GM23338 (cell line): ENCODE measurements around the gene YBX3.

Experiments
- CREB1 ChIP-seq: fragments of 250-450 bp; sonication (Bioruptor Pico); IDR thresholded peaks from 2 replicates; pipeline ENCODE4 v1.5.0; 2020; ENCODE audit warnings: low read depth, mild to moderate bottlenecking, moderate library complexity
- CTCF ChIP-seq, 2 experiments: fragments of 200-600 bp in 1 of 2; sonication (generic) in 1 of 2; conservative IDR thresholded peaks; 2 replicates each; pipeline versions ENCODE4 v1.5.1 to v1.6.1; 2016 to 2017; ENCODE audit warnings: antibody characterized with exemption in 2 of 2, low read depth in 2 of 2, mild to moderate bottlenecking in 2 of 2, moderate library complexity in 1 of 2
- EZH2 ChIP-seq: fragments of 200-600 bp; sonication (generic); IDR thresholded peaks from one replicate; pipeline ENCODE4 v1.8.0; 2017; ENCODE audit warnings: antibody characterized with exemption, mild to moderate bottlenecking, low read depth; ENCODE audit not compliant: unreplicated experiment
- EZH2phosphoT487 ChIP-seq: fragments of 200-600 bp; sonication (generic); IDR thresholded peaks from one replicate; pipeline ENCODE4 v1.8.1; 2018; ENCODE audit warnings: antibody characterized with exemption; ENCODE audit not compliant: unreplicated experiment
- JUNB ChIP-seq: IDR thresholded peaks from one replicate; pipeline ENCODE4 v1.6.1; 2016; ENCODE audit warnings: antibody characterized with exemption; ENCODE audit not compliant: unreplicated experiment
- POLR2AphosphoS5 ChIP-seq: IDR thresholded peaks from 2 replicates; pipeline ENCODE4 v1.6.1; 2016; ENCODE audit warnings: antibody characterized with exemption, low read depth
- TF ChIP-seq, protein P1 (sequence below): fragments of 250-450 bp; sonication (Bioruptor Pico); IDR thresholded peaks from 2 replicates; pipeline ENCODE4 v1.5.0; 2020; ENCODE audit warnings: mild to moderate bottlenecking, moderate library complexity

DNA sequence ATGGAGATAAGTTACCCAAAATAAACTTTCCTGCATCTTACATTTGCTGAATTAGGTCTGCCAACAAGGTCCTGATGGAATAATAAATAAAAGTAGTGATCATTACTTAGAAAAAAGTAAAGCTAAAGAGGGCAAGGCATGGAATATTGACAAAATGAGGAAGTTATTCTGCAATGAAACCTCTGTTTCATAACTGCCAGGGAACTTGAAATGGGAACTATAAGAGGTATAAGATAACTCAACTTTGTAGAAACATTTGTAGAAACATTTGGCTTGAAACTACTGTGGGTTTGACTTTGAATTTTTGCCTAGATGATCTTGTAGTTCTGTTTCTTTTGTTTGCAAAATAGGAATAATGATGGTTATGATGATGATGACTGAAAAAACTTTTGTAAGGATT is 18.7 kb upstream of the YBX3 start:
- TF ChIP-seq CREB1 (CRISPR knock-in tag): no peak
- TF ChIP-seq, protein P1, sequence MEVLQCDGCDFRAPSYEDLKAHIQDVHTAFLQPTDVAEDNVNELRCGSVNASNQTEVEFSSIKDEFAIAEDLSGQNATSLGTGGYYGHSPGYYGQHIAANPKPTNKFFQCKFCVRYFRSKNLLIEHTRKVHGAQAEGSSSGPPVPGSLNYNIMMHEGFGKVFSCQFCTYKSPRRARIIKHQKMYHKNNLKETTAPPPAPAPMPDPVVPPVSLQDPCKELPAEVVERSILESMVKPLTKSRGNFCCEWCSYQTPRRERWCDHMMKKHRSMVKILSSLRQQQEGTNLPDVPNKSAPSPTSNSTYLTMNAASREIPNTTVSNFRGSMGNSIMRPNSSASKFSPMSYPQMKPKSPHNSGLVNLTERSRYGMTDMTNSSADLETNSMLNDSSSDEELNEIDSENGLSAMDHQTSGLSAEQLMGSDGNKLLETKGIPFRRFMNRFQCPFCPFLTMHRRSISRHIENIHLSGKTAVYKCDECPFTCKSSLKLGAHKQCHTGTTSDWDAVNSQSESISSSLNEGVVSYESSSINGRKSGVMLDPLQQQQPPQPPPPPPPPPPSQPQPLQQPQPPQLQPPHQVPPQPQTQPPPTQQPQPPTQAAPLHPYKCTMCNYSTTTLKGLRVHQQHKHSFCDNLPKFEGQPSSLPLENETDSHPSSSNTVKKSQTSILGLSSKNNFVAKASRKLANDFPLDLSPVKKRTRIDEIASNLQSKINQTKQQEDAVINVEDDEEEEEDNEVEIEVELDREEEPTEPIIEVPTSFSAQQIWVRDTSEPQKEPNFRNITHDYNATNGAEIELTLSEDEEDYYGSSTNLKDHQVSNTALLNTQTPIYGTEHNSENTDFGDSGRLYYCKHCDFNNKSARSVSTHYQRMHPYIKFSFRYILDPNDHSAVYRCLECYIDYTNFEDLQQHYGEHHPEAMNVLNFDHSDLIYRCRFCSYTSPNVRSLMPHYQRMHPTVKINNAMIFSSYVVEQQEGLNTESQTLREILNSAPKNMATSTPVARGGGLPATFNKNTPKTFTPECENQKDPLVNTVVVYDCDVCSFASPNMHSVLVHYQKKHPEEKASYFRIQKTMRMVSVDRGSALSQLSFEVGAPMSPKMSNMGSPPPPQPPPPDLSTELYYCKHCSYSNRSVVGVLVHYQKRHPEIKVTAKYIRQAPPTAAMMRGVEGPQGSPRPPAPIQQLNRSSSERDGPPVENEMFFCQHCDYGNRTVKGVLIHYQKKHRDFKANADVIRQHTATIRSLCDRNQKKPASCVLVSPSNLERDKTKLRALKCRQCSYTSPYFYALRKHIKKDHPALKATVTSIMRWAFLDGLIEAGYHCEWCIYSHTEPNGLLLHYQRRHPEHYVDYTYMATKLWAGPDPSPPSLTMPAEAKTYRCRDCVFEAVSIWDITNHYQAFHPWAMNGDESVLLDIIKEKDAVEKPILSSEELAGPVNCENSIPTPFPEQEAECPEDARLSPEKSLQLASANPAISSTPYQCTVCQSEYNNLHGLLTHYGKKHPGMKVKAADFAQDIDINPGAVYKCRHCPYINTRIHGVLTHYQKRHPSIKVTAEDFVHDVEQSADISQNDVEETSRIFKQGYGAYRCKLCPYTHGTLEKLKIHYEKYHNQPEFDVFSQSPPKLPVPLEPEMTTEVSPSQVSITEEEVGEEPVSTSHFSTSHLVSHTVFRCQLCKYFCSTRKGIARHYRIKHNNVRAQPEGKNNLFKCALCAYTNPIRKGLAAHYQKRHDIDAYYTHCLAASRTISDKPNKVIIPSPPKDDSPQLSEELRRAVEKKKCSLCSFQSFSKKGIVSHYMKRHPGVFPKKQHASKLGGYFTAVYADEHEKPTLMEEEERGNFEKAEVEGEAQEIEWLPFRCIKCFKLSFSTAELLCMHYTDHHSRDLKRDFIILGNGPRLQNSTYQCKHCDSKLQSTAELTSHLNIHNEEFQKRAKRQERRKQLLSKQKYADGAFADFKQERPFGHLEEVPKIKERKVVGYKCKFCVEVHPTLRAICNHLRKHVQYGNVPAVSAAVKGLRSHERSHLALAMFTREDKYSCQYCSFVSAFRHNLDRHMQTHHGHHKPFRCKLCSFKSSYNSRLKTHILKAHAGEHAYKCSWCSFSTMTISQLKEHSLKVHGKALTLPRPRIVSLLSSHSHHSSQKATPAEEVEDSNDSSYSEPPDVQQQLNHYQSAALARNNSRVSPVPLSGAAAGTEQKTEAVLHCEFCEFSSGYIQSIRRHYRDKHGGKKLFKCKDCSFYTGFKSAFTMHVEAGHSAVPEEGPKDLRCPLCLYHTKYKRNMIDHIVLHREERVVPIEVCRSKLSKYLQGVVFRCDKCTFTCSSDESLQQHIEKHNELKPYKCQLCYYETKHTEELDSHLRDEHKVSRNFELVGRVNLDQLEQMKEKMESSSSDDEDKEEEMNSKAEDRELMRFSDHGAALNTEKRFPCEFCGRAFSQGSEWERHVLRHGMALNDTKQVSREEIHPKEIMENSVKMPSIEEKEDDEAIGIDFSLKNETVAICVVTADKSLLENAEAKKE (CRISPR knock-in tag): no peak
- no peak for TF ChIP-seq JUNB
- no peak for TF ChIP-seq EZH2
- TF ChIP-seq CTCF (conservative IDR thresholded peaks at IDR 0.05; ENCODE audit: low read depth in 2 of 2): no peak
- no peak for TF ChIP-seq POLR2AphosphoS5
- TF ChIP-seq EZH2phosphoT487: no peak
